M059J (cell line): ENCODE measurements around the gene SIRT2. TPM values are rescaled to one million over a fixed set of nuclear protein-coding genes. Genes with fewer than 3 reads are reported as not detected.
A peak's percentile ranks its signal among the peaks of the same experiment; 100 is the strongest.
"Not testable (repeated sequence)": the region's sequence is repeated elsewhere in the genome, so short reads cannot be mapped to it uniquely, and the experiment has no call there.

Source experiments
- DNase-seq: peaks from one replicate; pipeline ENCODE4 v3.0.0-alpha.2; 2012; ENCODE audit warnings: low read depth
- total RNA-seq: library from RNA; depleted of rRNA; stranded (reverse); fragments of >200 nt; shearing (Covaris generic); gene quantifications from 2 replicates; pipeline ENCODE4 v1.2.3, GENCODE V29; 2014; rRNA removed

SIRT2 gene
- 63.3 and 77.1 TPM in 2 replicates for total RNA-seq

DNA sequence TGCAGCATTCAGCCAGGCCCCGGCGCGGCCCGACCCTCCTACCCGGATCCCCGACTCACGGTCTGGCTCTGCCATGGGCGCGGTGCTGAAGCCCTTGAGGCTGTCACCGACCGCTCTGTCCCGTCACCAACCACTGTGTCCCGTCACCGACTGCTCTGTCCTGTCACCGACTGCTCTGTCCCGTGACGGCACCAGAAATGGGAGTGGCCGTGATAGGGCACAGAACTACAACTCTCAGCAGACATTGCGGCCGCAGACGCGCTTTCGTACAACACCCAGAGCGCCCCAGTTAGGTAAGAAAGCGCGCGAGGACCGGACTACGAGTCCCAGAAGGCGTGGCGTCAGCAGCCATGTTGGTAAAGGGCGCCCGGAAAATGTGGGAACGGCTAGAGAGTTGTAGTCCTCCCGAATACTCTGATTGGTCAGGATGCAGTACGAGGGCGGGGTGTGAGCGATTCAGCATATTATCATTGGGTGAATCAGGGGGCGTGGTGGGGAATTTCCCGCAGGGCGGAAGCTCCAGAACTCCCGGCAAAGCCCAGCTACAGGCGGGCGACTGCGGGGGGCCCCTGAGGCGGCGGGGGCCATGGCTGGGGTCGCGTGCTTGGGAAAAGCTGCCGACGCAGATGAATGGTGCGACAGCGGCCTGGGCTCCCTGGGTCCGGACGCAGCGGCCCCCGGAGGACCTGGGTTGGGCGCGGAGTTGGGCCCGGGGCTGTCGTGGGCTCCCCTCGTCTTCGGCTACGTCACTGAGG lies at the start of gene SIRT2, which contains the start of gene NFKBIB:
TSS of gene SIRT2 (minus strand) at position 172 of the 755 bp plus-strand sequence. CDS start at position 75, 97 bp downstream.
TSS of gene NFKBIB (plus strand) at position 523 of the 755 bp plus-strand sequence. CDS start at position 587, 64 bp downstream.
- DNase-seq: peak; percentile 100

- no peak for DNase-seq
Observed at GRCh38 chr19:38946229-38947010, 47.0 kb upstream of the SIRT2 start.

- DNase-seq: peak; percentile 18
Observed at GRCh38 chr19:38945562-38946228, 46.3 kb upstream of the SIRT2 start.

GRCh38 chr19:38944981-38945506 lies 45.6 kb upstream of the SIRT2 start:
- DNase-seq: no peak

DNA sequence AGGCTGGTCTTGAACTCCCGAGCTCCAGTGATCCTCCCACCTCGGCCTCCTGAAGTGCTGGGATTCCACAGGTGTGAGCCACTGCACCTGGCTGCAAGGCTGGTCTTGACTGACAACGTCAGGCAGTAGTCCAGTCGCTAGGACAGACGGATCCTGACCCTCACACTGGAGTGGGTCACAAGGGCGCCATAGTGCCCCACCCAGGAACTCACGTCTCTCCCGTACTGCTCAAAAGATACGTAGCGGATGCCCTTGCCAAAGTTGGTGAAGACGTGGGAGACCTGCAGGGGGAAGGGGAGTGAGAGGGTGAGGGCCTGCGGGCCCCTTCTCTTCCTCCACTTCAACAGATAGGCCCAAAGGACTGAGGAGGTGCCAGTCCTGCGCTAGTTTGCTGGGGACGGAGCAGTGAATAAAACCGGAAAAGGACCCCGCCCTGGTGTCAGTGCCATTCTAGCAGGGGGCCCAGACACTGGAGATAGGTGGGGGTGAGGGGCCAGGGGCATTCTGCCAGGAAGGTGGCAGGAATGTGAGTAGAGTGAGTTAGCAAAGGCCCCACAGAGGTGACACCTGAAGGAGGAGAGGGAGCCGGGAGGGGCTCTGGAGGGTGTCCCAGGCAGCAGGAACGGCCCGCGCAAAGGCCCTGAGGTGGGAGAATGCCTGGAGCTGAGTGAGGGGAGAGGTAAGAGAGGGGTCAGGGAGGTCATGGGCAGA lies 43.2 kb upstream of the SIRT2 start:
- no peak for DNase-seq

GRCh38 chr19:38941979-38942378 lies 42.6 kb upstream of the SIRT2 start:
- no peak for DNase-seq

GRCh38 chr19:38941466-38941865 lies 42.0 kb upstream of the SIRT2 start:
- DNase-seq: not testable (repeated sequence)

- no peak for DNase-seq
Observed at GRCh38 chr19:38939957-38940356, 40.5 kb upstream of the SIRT2 start.

DNA sequence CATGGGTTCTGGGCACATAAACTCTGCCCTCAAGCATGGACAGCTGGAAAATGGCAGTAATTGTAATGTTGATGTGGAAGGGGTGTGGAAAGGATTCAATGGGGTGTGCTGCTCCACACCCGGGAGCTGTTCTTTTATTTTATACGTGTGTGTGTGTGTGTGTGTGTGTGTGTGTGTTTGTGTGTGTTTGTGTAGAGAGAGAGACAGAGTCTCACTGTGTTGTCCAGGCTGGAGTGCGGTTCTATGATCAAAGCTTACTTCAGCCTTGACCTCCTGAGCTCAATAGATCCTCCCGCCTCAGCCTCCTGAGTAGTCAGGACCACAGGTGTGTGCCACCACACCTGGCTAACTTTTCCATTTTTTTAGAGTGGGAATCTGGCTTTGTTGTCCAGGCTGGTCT lies 34.1 kb upstream of the SIRT2 start:
- DNase-seq: no peak

DNA sequence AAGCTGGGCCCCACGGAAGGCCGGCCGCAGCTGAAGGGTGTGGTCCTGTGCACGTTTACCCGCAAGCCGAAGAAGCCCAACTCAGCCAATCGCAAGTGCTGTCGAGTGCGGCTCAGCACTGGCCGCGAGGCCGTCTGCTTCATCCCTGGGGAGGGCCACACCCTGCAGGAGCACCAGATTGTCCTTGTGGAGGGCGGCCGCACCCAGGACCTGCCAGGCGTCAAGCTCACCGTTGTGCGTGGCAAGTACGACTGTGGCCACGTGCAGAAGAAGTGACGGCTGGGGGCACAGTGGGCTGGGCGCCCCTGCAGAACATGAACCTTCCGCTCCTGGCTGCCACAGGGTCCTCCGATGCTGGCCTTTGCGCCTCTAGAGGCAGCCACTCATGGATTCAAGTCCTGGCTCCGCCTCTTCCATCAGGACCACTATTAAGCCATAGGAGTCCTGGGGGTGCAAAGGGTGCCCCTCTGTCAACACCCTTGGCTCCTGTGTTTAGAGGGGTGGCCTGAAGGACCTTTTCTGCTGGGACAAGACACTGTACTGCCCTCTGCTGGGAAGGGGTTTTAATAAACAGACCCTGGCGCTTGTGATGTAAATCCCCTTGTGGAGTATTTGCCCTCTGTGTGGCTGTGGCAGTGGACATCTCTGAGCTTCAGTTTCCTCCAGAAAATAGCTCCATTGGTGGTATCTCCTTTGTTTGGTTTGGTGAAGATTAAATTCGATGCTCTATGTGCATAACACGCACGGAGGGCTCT lies 33.2 kb upstream of the SIRT2 start:
- no peak for DNase-seq

DNA sequence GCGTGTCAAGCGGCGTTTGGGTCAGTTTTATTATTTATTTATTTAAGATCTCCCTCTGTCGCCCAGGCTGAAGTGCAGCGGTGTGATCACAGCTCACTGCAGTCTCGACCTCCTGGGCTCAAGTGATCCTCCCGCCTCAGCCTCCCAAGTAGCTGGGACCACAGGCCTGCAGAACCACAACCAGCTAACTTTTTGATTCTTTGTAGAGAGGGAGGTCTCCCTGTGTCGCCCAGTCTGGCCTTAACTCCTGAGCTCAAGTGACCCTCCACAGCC lies 32.0 kb upstream of the SIRT2 start:
- DNase-seq: no peak

DNA sequence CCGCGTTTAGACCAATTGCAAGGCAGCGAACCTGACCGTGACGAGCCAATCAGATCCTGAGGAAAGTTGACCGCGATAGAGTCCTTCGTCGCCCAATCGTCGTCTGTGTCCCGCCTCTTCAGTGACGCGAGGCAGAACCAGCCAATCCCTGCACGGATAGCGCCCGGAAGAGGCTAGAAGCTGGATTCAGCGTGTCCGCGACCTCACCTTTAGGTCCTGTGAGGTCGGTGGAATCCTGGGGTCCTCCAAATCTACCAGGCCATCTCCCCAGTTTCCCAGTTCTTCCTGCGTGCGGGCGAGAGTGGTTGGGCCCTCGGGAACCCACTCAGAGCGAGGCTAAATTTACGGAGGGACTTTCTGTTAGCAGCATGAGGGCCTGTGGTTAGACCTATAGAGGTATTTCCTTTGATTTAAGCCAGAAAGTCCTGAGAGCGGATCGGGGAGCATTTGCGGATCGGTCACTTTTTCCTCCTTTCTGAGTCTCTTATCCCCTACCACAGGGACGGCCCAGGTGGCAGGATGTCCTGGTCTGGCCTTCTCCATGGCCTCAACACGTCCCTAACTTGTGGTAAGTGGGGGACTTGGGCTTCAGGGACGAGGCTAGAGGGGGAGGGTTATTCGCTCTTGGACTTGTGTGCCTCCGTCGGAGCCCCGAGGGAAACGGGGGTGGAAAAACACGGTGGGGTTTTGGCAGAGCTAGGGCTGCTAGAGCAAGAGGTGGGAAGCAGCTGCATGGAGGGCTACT lies 31.5 kb upstream of the SIRT2 start, which contains the start of gene MRPS12:
TSS of gene MRPS12 (plus strand) at position 169 of the 745 bp plus-strand sequence. CDS start at position 520, 351 bp downstream.
- peak; percentile 99 for DNase-seq

DNA sequence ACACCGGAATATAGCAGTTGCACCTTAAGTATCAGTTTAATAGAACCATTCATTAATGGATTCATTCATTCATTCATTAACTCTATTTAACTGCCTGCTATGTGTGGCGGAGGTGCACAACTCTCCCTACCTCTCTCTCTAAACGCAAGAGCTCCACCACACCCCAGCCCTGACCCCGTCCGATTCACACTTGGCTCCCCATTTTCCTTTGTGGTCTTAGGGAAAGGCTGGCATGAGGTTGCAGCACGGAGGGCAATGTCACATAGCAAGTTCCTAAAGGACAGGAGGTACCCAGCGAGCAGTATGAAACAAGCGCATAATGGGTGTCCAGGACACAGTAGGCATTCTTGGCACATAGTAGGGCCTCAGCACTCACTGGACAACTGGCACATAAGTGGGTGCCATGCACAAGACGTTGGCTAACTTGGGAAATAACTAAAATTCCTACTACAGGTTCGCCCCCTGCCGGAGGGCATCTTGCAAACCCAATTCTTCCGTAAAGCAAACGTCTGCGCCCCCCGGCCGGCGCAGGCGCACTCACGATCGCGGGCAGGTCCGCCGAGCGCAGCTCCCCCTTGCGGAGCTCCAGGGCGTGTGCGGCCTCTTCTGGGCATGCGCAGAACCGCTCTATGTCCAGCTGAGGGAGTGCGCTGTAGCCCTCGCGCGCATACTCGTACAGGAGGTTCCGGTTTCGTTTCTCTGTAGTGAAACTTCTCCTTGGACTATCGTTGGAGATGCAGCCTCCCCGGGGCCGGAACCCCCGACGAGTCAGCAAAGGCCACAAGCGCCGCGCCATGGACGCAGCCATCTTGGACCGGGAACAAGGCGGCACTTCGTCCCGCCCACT lies 30.7 kb upstream of the SIRT2 start, which contains the start of gene SARS2:
TSS of gene SARS2 (minus strand) at position 835 of the 847 bp plus-strand sequence. CDS start at position 808, 27 bp downstream.
- DNase-seq: peak; percentile 90

DNA sequence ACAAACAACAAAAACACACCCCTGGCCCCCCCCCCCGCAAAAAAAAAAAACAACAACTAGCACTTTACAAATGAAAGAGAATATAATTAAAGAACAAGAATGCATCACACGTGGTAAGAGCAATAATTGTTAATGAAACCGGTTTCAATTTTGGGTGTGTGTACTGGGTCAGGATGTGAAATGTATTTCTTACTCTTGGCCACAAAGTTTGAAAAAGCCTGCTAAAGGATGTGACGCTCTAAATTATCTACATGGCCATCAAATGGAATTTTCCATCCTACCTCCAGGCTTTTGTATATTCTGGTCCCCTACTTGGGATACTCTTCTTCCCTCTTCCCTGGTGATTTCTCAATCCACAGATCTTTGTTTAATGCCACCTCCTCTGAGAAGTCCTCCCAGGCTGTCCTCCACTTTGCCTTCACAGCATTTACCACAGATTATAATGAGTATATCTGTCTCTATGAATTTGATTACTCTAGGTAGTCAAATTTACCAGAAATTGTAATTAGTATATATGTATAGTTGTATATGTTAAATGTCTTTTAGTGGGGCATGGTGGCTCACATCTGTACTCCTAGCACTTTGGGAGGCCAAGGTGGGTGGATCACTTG lies 29.1 kb upstream of the SIRT2 start:
- no peak for DNase-seq

GRCh38 chr19:38924388-38924787 lies 25.0 kb upstream of the SIRT2 start:
- DNase-seq: no peak

- no peak for DNase-seq
Observed at GRCh38 chr19:38922482-38922881, 23.1 kb upstream of the SIRT2 start.

GRCh38 chr19:38921420-38922274 lies 22.2 kb upstream of the SIRT2 start:
- no peak for DNase-seq
